SH-SY5Y (cell line): ENCODE results near the gene LCNL1.

ENCODE experiments used
- GATA2 ChIP-seq: IDR thresholded peaks from 2 replicates; pipeline ENCODE4 v1.6.1; 2011; ENCODE audit warnings: mild to moderate bottlenecking, low read depth, low read length
- GATA3 ChIP-seq: IDR thresholded peaks from 2 replicates; pipeline ENCODE4 v1.6.1; 2011; ENCODE audit warnings: low read depth, mild to moderate bottlenecking, low read length, moderate library complexity

DNA sequence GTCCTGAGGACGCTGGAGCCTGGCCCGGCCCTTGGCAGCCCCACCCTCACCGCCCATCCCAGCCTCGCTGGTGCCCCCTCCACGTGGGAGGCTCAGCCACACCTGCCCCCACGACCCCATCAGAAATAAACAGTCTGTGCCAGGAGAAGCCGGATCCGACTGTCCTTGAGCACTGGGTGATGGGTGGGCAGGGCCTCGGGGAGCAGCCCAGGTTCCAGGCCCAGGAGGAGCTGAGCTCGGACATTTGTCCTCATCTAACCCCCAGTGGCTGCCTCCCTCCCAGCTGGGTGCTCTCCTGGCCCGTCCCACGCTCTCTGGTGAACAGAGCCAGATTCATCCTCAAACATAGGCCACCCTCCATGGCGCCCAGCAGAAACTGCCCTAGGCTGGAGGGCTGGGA lies 10.1 kb upstream of the LCNL1 start:
- TF ChIP-seq GATA2 (no peak), GATA3 (no peak)
